ENCODE results near the gene MSH5. TPM values are rescaled to one million over a fixed set of nuclear protein-coding genes. Genes with fewer than 3 reads are reported as not detected.

MSH5 gene
- total and polyA plus RNA-seq, 2 experiments from 2014 or later = 12.1 to 23.9 TPM

DNA sequence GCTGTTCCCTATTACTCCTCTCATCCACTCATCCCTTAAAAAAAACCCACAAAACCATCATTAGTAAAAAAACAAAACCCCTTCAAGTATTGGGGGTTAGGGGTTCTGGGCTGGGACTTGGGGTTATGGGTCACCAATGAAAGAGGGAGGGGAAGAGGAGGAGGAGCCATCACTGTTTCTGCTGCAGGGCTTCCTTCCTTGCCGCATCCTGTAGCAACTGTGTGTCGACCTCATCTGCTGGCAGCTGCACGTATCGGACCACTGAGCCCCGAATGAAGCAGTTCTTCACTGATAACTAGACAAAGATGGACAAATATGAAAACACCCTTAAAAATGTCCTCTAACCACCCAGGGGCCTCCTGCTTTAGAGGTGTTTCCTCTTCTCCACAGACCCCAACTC is 57.8 kb downstream of the MSH5 start:
- no peak overlapping the region for H3K27ac ChIP-seq (ENCODE audit: low read depth)

More for the DNA sequence above, 57.8 kb downstream of the MSH5 start:
- Mint-ChIP-seq H3K27ac (no peak overlapping the region), H3K36me3 (ENCODE audit: low read depth) (peaks cover 39% of the 10 kb centered on the region), H3K4me1 (peaks cover 6% of the 10 kb centered on the region), H3K27me3 (ENCODE audit: insufficient read depth, low read depth, poor library complexity) (peaks cover 8% of the 10 kb centered on the region), H3K9me3 (no peaks in the 10 kb centered on the region), H3K4me3 (no peak overlapping the region; the same call in 2 of the 3 replicates)
- Histone ChIP-seq H3K79me2 (replicated peaks; ENCODE audit: insufficient read depth) (peaks cover 28% of the 10 kb centered on the region), H3F3A (replicated peaks; ENCODE audit: low read depth) (peaks cover 30% of the 10 kb centered on the region), H2AFZ (no peak overlapping the region), H3K36me3 (ENCODE audit: insufficient read depth) (peaks cover 8% of the 10 kb centered on the region; the same call in 1 of the 2 replicates), H3K4me2 (no peak overlapping the region), H3K4me1 (ENCODE audit: insufficient read depth) (no peaks in the 10 kb centered on the region; the same call in 1 of the 2 replicates), H4K20me1 (replicated peaks; ENCODE audit: insufficient read depth) (peaks cover 4% of the 10 kb centered on the region; the same call in 1 of the 2 replicates), H3K4me3 (no peak overlapping the region), H3K27me3 (ENCODE audit: insufficient read depth) (no peaks in the 10 kb centered on the region), H3K9me2 (ENCODE audit: insufficient read depth) (no peaks in the 10 kb centered on the region)
- DNase-seq (ENCODE audit: low spot score) (no peak), ATAC-seq (no peak)
- TF ChIP-seq, protein P1, sequence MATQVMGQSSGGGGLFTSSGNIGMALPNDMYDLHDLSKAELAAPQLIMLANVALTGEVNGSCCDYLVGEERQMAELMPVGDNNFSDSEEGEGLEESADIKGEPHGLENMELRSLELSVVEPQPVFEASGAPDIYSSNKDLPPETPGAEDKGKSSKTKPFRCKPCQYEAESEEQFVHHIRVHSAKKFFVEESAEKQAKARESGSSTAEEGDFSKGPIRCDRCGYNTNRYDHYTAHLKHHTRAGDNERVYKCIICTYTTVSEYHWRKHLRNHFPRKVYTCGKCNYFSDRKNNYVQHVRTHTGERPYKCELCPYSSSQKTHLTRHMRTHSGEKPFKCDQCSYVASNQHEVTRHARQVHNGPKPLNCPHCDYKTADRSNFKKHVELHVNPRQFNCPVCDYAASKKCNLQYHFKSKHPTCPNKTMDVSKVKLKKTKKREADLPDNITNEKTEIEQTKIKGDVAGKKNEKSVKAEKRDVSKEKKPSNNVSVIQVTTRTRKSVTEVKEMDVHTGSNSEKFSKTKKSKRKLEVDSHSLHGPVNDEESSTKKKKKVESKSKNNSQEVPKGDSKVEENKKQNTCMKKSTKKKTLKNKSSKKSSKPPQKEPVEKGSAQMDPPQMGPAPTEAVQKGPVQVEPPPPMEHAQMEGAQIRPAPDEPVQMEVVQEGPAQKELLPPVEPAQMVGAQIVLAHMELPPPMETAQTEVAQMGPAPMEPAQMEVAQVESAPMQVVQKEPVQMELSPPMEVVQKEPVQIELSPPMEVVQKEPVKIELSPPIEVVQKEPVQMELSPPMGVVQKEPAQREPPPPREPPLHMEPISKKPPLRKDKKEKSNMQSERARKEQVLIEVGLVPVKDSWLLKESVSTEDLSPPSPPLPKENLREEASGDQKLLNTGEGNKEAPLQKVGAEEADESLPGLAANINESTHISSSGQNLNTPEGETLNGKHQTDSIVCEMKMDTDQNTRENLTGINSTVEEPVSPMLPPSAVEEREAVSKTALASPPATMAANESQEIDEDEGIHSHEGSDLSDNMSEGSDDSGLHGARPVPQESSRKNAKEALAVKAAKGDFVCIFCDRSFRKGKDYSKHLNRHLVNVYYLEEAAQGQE (IDR thresholded peaks at IDR 0.05; ENCODE audit: unreplicated experiment) = no peak
- TF ChIP-seq CREB1 (CRISPR knock-in tag; IDR thresholded peaks at IDR 0.05; ENCODE audit: low read depth) (no peak), EZH2phosphoT487 (IDR thresholded peaks at IDR 0.05; ENCODE audit: unreplicated experiment) (no peak), ZNF331 (CRISPR knock-in tag; IDR thresholded peaks at IDR 0.05; ENCODE audit: low read depth) (no peak), JUNB (IDR thresholded peaks at IDR 0.05; ENCODE audit: unreplicated experiment) (no peak), STAT1 (IDR thresholded peaks at IDR 0.05; ENCODE audit: unreplicated experiment) (no peak), ZNF114 (CRISPR knock-in tag; IDR thresholded peaks at IDR 0.05) (no peak), NANOG (IDR thresholded peaks at IDR 0.05; ENCODE audit: borderline replicate concordance) (no peak), POLR2AphosphoS5 (IDR thresholded peaks at IDR 0.05; ENCODE audit: low read depth) (no peak), EZH2 (IDR thresholded peaks at IDR 0.05; ENCODE audit: low read depth, unreplicated experiment) (no peak), ZNF462 (CRISPR knock-in tag; IDR thresholded peaks at IDR 0.05) (no peak), CTCF (conservative IDR thresholded peaks at IDR 0.05; ENCODE audit: low read depth in 2 of 2) (no peak)
- TF ChIP-seq, protein P2, sequence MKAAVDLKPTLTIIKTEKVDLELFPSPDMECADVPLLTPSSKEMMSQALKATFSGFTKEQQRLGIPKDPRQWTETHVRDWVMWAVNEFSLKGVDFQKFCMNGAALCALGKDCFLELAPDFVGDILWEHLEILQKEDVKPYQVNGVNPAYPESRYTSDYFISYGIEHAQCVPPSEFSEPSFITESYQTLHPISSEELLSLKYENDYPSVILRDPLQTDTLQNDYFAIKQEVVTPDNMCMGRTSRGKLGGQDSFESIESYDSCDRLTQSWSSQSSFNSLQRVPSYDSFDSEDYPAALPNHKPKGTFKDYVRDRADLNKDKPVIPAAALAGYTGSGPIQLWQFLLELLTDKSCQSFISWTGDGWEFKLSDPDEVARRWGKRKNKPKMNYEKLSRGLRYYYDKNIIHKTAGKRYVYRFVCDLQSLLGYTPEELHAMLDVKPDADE (IDR thresholded peaks at IDR 0.05) = no peak
